Osteocyte (in vitro differentiated cells): ENCODE data around the gene EVI5L. TPM values are rescaled to one million over a fixed set of nuclear protein-coding genes. Genes with fewer than 3 reads are reported as not detected.

Experiments used
- DNase-seq: peaks from one replicate; pipeline ENCODE4 v3.0.0; 2021; ENCODE audit warnings: mixed read lengths; ENCODE audit not compliant: unreplicated experiment; ENCODE audit errors: extremely low spot score
- H3K27ac Mint-ChIP-seq: one replicate; pipeline ENCODE4 v1.8.0; 2021; ENCODE audit warnings: mild to moderate bottlenecking, mixed read lengths; ENCODE audit not compliant: unreplicated experiment
- H3K27me3 Mint-ChIP-seq: one replicate; pipeline ENCODE4 v1.8.0; 2021; ENCODE audit warnings: mixed read lengths; ENCODE audit not compliant: unreplicated experiment
- H3K36me3 Mint-ChIP-seq: one replicate; pipeline ENCODE4 v1.8.0; 2021; ENCODE audit warnings: mixed read lengths; ENCODE audit not compliant: unreplicated experiment
- H3K4me1 Mint-ChIP-seq: one replicate; pipeline ENCODE4 v1.8.0; 2021; ENCODE audit warnings: mixed read lengths; ENCODE audit not compliant: unreplicated experiment
- H3K4me3 Mint-ChIP-seq: one replicate; pipeline ENCODE4 v1.8.0; 2021; ENCODE audit warnings: mild to moderate bottlenecking, moderate library complexity, mixed read lengths; ENCODE audit not compliant: unreplicated experiment
- H3K9me3 Mint-ChIP-seq: one replicate; pipeline ENCODE4 v1.8.0; 2021; ENCODE audit warnings: mixed read lengths; ENCODE audit not compliant: unreplicated experiment
- CTCF ChIP-seq: fragments of 200-600 bp; sonication (generic); IDR thresholded peaks from 2 replicates; pipeline ENCODE4 v1.5.0; 2021; ENCODE audit warnings: antibody characterized with exemption, mild to moderate bottlenecking, moderate library complexity
- total RNA-seq: library from RNA; stranded (reverse); gene quantifications from 2 replicates; pipeline ENCODE4 v1.2.1, GENCODE V29; 2021

Gene EVI5L
- total RNA-seq, 1 donor from 2014 or later = 27.6 TPM

- DNase-seq = no peak
- no peak for TF ChIP-seq CTCF
- H3K36me3 Mint-ChIP-seq = peaks cover 3% of the 10 kb centered on the region
- peaks cover 26% of the 10 kb centered on the region for H3K4me1 Mint-ChIP-seq
- no peaks in the 10 kb centered on the region for H3K27me3 Mint-ChIP-seq
- H3K27ac Mint-ChIP-seq = peak overlapping the region; percentile 88
- no peaks in the 10 kb centered on the region for H3K9me3 Mint-ChIP-seq
- peak overlapping the region; percentile 80 for H3K4me3 Mint-ChIP-seq
Measured at GRCh38 chr19:7904074-7905020, 74.3 kb downstream of the EVI5L start.

- H3K27me3 Mint-ChIP-seq = no peaks in the 10 kb centered on the region
- peaks cover 26% of the 10 kb centered on the region for H3K4me1 Mint-ChIP-seq
- H3K27ac Mint-ChIP-seq = peak overlapping the region; percentile 88
- H3K9me3 Mint-ChIP-seq = no peaks in the 10 kb centered on the region
- no peak for DNase-seq
- no peaks in the 10 kb centered on the region for H3K36me3 Mint-ChIP-seq
- H3K4me3 Mint-ChIP-seq = peak overlapping the region; percentile 80
- TF ChIP-seq CTCF = no peak
Measured at GRCh38 chr19:7905268-7905667, 75.2 kb downstream of the EVI5L start.

- peaks cover 26% of the 10 kb centered on the region for H3K4me1 Mint-ChIP-seq
- DNase-seq = no peak
- peak overlapping the region; percentile 21 for H3K27ac Mint-ChIP-seq
- peaks cover 4% of the 10 kb centered on the region for H3K36me3 Mint-ChIP-seq
- H3K4me3 Mint-ChIP-seq = peak overlapping the region; percentile 80
- TF ChIP-seq CTCF = no peak
- no peaks in the 10 kb centered on the region for H3K9me3 Mint-ChIP-seq
- H3K27me3 Mint-ChIP-seq = no peaks in the 10 kb centered on the region
Measured at GRCh38 chr19:7905859-7906258, 75.8 kb downstream of the EVI5L start.

GRCh38 chr19:7907122-7907521 is 77.1 kb downstream of the EVI5L start:
- Mint-ChIP-seq H3K36me3 (peaks cover 8% of the 10 kb centered on the region), H3K27ac (no peak overlapping the region), H3K4me3 (no peak overlapping the region), H3K9me3 (no peaks in the 10 kb centered on the region), H3K4me1 (peaks cover 26% of the 10 kb centered on the region), H3K27me3 (no peaks in the 10 kb centered on the region)
- no peak for TF ChIP-seq CTCF
- DNase-seq = no peak

GRCh38 chr19:7907544-7907943 is 77.5 kb downstream of the EVI5L start:
- Mint-ChIP-seq H3K27ac (no peak overlapping the region), H3K4me1 (peaks cover 23% of the 10 kb centered on the region), H3K27me3 (no peaks in the 10 kb centered on the region), H3K4me3 (no peak overlapping the region), H3K36me3 (peaks cover 8% of the 10 kb centered on the region), H3K9me3 (no peaks in the 10 kb centered on the region)
- no peak for DNase-seq
- no peak for TF ChIP-seq CTCF
